HCT116 (cell line): ENCODE measurements around the gene PFKP. TPM values are rescaled to one million over a fixed set of nuclear protein-coding genes. Genes with fewer than 3 reads are reported as not detected.

Experiments
- ATAC-seq: fragments of 200-7000 bp; cut with Tn5 transposase; 2 replicates; pipeline ENCODE4 v1.9.1; 2020; ENCODE audit warnings: mild to moderate bottlenecking, moderate library complexity
- BruUV-seq: library from RNA; stranded (reverse); fragments of 400-500 nt; replicated peaks from 2 replicates; lab custom pipeline; 2021; lab: Mats Ljungman, UMichigan
- CTCF ChIA-PET: fragments of 300-600 bp; sonication (Branson Sonifier 250); formaldehyde crosslinking; loops from one replicate; lab custom pipeline; 2021; ENCODE audit warnings: antibody characterized with exemption; lab: Charles Lee
- POLR2A ChIA-PET: fragments of 300-600, 350-600 bp; sonication (Branson Sonifier 250); formaldehyde crosslinking; loops from one replicate; lab custom pipeline; 2021; ENCODE audit warnings: antibody characterized with exemption; lab: Charles Lee
- RAD21 ChIA-PET, 2 experiments: fragments of 300-600 bp; sonication (Branson Sonifier 250); formaldehyde crosslinking; loops; one replicate each; lab custom pipeline; 2023; ENCODE audit warnings: low total read pairs in 2 of 2; ENCODE audit not compliant: uncharacterized antibody in 2 of 2, unreplicated experiment in 2 of 2, low non-redundant PET in 1 of 2; lab: Charles Lee
- DNase-seq: peaks from one replicate; pipeline ENCODE4 v3.0.0-alpha.2; 2010; ENCODE audit warnings: low read depth, low spot score
- H2AFZ ChIP-seq: fragments of 200-600 bp; shearing (Covaris generic), sonication (generic); 2 replicates; pipeline ENCODE4 v1.6.1; 2017; ENCODE audit warnings: low read depth, mixed run types, mixed read lengths, antibody characterized with exemption, low read length; ENCODE audit not compliant: poor library complexity, severe bottlenecking
- H3K27ac ChIP-seq: 2 replicates; pipeline ENCODE4 v1.5.1; 2012; ENCODE audit warnings: low read depth, low read length
- H3K27me3 ChIP-seq: fragments of 200-600 bp; sonication (generic); 2 replicates; pipeline ENCODE4 v1.6.1; 2016; ENCODE audit warnings: mixed run types, low read length, mixed read lengths; ENCODE audit not compliant: insufficient read depth
- H3K36me3 ChIP-seq, 2 experiments: fragments of 200-500 bp in 1 of 2; fragments of 200-600 bp in 1 of 2; sonication (Bioruptor generic) in 1 of 2; sonication (generic) in 1 of 2; 2 replicates each; pipeline versions ENCODE4 v1.5.1 to v1.6.1; 2014 to 2016; ENCODE audit warnings: low read length in 2 of 2, inconsistent platforms in 1 of 2, mixed read lengths in 1 of 2, mixed run types in 1 of 2; ENCODE audit not compliant: insufficient read depth in 2 of 2, control insufficient read depth in 1 of 2
- H3K4me1 ChIP-seq, 2 experiments: fragments of 200-600 bp in 1 of 2; sonication (generic) in 1 of 2; 2 replicates each; pipeline versions ENCODE4 v1.5.1 to v1.6.1; 2012 to 2017; ENCODE audit warnings: low read length in 2 of 2, inconsistent platforms in 1 of 2, mild to moderate bottlenecking in 1 of 2, mixed read lengths in 1 of 2, mixed run types in 1 of 2, moderate library complexity in 1 of 2; ENCODE audit not compliant: insufficient read depth in 2 of 2, control insufficient read depth in 1 of 2
- H3K4me2 ChIP-seq: fragments of 200-600 bp; sonication (generic); 2 replicates; pipeline ENCODE4 v1.6.1; 2017; ENCODE audit warnings: mixed run types, low read length, mixed read lengths
- H3K4me3 ChIP-seq, 2 experiments: fragments of 200-600 bp in 1 of 2; sonication (generic) in 1 of 2; replicated peaks in 1 of 2; 2 replicates each; pipeline ENCODE4 v1.5.1; 2011 to 2016; ENCODE audit warnings: low read length in 2 of 2, control low read depth in 1 of 2, low read depth in 1 of 2, mild to moderate bottlenecking in 1 of 2, mixed read lengths in 1 of 2, mixed run types in 1 of 2
- H3K79me2 ChIP-seq: fragments of 200-600 bp; sonication (generic); 2 replicates; pipeline ENCODE4 v1.6.1; 2017; ENCODE audit warnings: mild to moderate bottlenecking, mixed run types, low read length, moderate library complexity, mixed read lengths; ENCODE audit not compliant: insufficient read depth
- H3K9ac ChIP-seq: fragments of 200-600 bp; sonication (generic); 2 replicates; pipeline ENCODE4 v1.6.1; 2016; ENCODE audit warnings: low read length, mixed read lengths
- H3K9me2 ChIP-seq: fragments of 200-600 bp; sonication (generic), shearing (Covaris generic); 2 replicates; pipeline ENCODE4 v1.6.1; 2017; ENCODE audit warnings: mixed run types, mild to moderate bottlenecking, moderate library complexity; ENCODE audit not compliant: insufficient read depth
- H3K9me3 ChIP-seq, 2 experiments: fragments of 200-500 bp in 1 of 2; fragments of 200-600 bp in 1 of 2; sonication (Bioruptor generic) in 1 of 2; sonication (generic) in 1 of 2; 2 replicates each; pipeline ENCODE4 v1.6.1; 2014 to 2017; ENCODE audit warnings: low read length in 2 of 2, mixed read lengths in 2 of 2, inconsistent platforms in 1 of 2, low read depth in 1 of 2, mild to moderate bottlenecking in 1 of 2, mixed run types in 1 of 2, moderate library complexity in 1 of 2; ENCODE audit not compliant: control insufficient read depth in 1 of 2, insufficient read depth in 1 of 2
- H4K20me1 ChIP-seq: fragments of 200-600 bp; sonication (generic), shearing (Covaris generic); 2 replicates; pipeline ENCODE4 v1.6.1; 2017; ENCODE audit warnings: mixed run types, mild to moderate bottlenecking, moderate library complexity; ENCODE audit not compliant: insufficient read depth
- CBX3 ChIP-seq: IDR thresholded peaks from 2 replicates; pipeline ENCODE4 v1.6.1; 2012; ENCODE audit warnings: low read depth
- CEBPB ChIP-seq: IDR thresholded peaks from 2 replicates; pipeline ENCODE4 v1.6.1; 2012; ENCODE audit warnings: low read depth
- CTCF ChIP-seq, 3 experiments: fragments of 200-600 bp in 1 of 3; sonication (generic) in 1 of 3; IDR thresholded peaks in 2 of 3; conservative IDR thresholded peaks in 1 of 3; 2 replicates each; pipeline ENCODE4 v1.5.1; 2012 to 2017; ENCODE audit warnings: low read depth in 2 of 3, low read length in 2 of 3, antibody characterized with exemption in 1 of 3, borderline replicate concordance in 1 of 3, control low read depth in 1 of 3, mild to moderate bottlenecking in 1 of 3, mixed read lengths in 1 of 3, mixed run types in 1 of 3, moderate library complexity in 1 of 3; ENCODE audit not compliant: insufficient read depth in 1 of 3
- EGR1 ChIP-seq: IDR thresholded peaks from 2 replicates; pipeline ENCODE4 v1.6.1; 2012; ENCODE audit warnings: low read depth
- EZH2 ChIP-seq: fragments of 200-600 bp; sonication (generic); IDR thresholded peaks from 2 replicates; pipeline ENCODE4 v1.6.1; 2017; ENCODE audit warnings: antibody characterized with exemption, mixed run types
- FOSL1 ChIP-seq: IDR thresholded peaks from 2 replicates; pipeline ENCODE4 v1.6.1; 2012; ENCODE audit warnings: low read depth
- JUND ChIP-seq: IDR thresholded peaks from 2 replicates; pipeline ENCODE4 v1.6.1; 2012
- MAX ChIP-seq: IDR thresholded peaks from 2 replicates; pipeline ENCODE4 v1.6.1; 2012
- RAD21 ChIP-seq: IDR thresholded peaks from 2 replicates; pipeline ENCODE4 v1.6.1; 2012; ENCODE audit warnings: low read depth, mild to moderate bottlenecking
- SIN3A ChIP-seq: IDR thresholded peaks from 2 replicates; pipeline ENCODE4 v1.6.1; 2012; ENCODE audit warnings: low read depth
- SRF ChIP-seq: IDR thresholded peaks from 2 replicates; pipeline ENCODE4 v1.6.1; 2012; ENCODE audit warnings: low read depth
- TCF7L2 ChIP-seq: IDR thresholded peaks from 2 replicates; pipeline ENCODE4 v1.7.0; 2011; ENCODE audit warnings: borderline replicate concordance, inconsistent platforms; ENCODE audit not compliant: insufficient read depth, insufficient read length; ENCODE audit errors: extremely low read depth
- YY1 ChIP-seq: IDR thresholded peaks from 2 replicates; pipeline ENCODE4 v1.6.1; 2011; ENCODE audit warnings: low read length, low read depth, moderate library complexity, mild to moderate bottlenecking; ENCODE audit not compliant: insufficient replicate concordance; ENCODE audit errors: extremely low read depth
- intact Hi-C: fragments of 100-400 bp; cut with micrococcal nuclease; formaldehyde crosslinking; loops from 2 replicates; pipeline ENCODE4 v1.10.0; 2022
- total RNA-seq: library from RNA; stranded (reverse); gene quantifications from one replicate; pipeline ENCODE4 v1.2.1, GENCODE V29; 2021; ENCODE audit not compliant: unreplicated experiment

The PFKP gene
- total RNA-seq, 1 experiment from 2014 or later = 237 TPM

GRCh38 chr10:3022027-3022426, 45.3 kb upstream of the PFKP start:
- Histone ChIP-seq H3K9ac (no peak overlapping the region), H3K4me1 (no peaks in the 10 kb centered on the region), H3K4me2 (no peak overlapping the region), H3K9me2 (no peaks in the 10 kb centered on the region), H3K79me2 (no peaks in the 10 kb centered on the region), H3K4me3 (no peak overlapping the region), H3K9me3 (no peaks in the 10 kb centered on the region), H3K27ac (no peak overlapping the region), H4K20me1 (no peaks in the 10 kb centered on the region), H2AFZ (no peak overlapping the region), H3K27me3 (peaks cover 56% of the 10 kb centered on the region), H3K36me3 (no peaks in the 10 kb centered on the region)
- ChIA-PET POLR2A (no interaction called here), CTCF (no interaction called here), RAD21 (no interaction called here)
- TF ChIP-seq MAX (no peak), SIN3A (no peak), FOSL1 (no peak), YY1 (no peak), EGR1 (no peak), CTCF (IDR thresholded peaks at IDR 0.05 in 2 of 3, conservative IDR thresholded peaks at IDR 0.05 in 1 of 3; ENCODE audit: borderline replicate concordance in 1 of 3, insufficient read depth in 1 of 3, low read depth in 2 of 3, low read length in 2 of 3) (no peak), TCF7L2 (no peak), SRF (no peak), CBX3 (no peak), EZH2 (no peak), JUND (no peak), RAD21 (no peak), CEBPB (no peak)
- ATAC-seq (no peak), DNase-seq (no peak)
- BruUV-seq = no TSS peak
- intact Hi-C loops = no loop called here
